H9 (cell line): ENCODE data around the gene EPS8L3. TPM values are rescaled to one million over a fixed set of nuclear protein-coding genes. Genes with fewer than 3 reads are reported as not detected.

Experiments used
- DNase-seq: peaks from one replicate; pipeline ENCODE4 v3.0.0-alpha.2; 2017
- H2AFZ ChIP-seq: one replicate; pipeline ENCODE4 v1.6.1; 2013; ENCODE audit warnings: mild to moderate bottlenecking, low read length, control low read depth, moderate library complexity
- H2AK5ac ChIP-seq: 2 replicates; pipeline ENCODE4 v1.6.1; 2013; ENCODE audit warnings: low read length, control low read depth, mixed read lengths; ENCODE audit not compliant: insufficient read length
- H2BK120ac ChIP-seq: one replicate; pipeline ENCODE4 v1.6.1; 2013; ENCODE audit warnings: low read depth, mild to moderate bottlenecking, low read length, control low read depth, inconsistent platforms; ENCODE audit not compliant: poor library complexity, severe bottlenecking
- H2BK12ac ChIP-seq: 2 replicates; pipeline ENCODE4 v1.6.1; 2013; ENCODE audit warnings: low read length, control low read depth, mixed read lengths, low read depth; ENCODE audit not compliant: insufficient read length
- H2BK15ac ChIP-seq: 2 replicates; pipeline ENCODE4 v1.6.1; 2013; ENCODE audit warnings: low read depth, low read length, control low read depth
- H2BK20ac ChIP-seq: one replicate; pipeline ENCODE4 v1.6.1; 2013; ENCODE audit warnings: low read depth, mild to moderate bottlenecking, low read length, control low read depth, inconsistent platforms; ENCODE audit not compliant: poor library complexity, severe bottlenecking
- H2BK5ac ChIP-seq: 2 replicates; pipeline ENCODE4 v1.6.1; 2013; ENCODE audit warnings: low read length, control low read depth, mixed read lengths; ENCODE audit not compliant: insufficient read length
- H3K14ac ChIP-seq: 2 replicates; pipeline ENCODE4 v1.6.1; 2013; ENCODE audit warnings: low read length, control low read depth; ENCODE audit not compliant: insufficient read depth
- H3K18ac ChIP-seq: 2 replicates; pipeline ENCODE4 v1.6.1; 2013; ENCODE audit warnings: low read depth, mild to moderate bottlenecking, mixed read lengths, low read length, control low read depth; ENCODE audit not compliant: insufficient read length
- H3K23ac ChIP-seq: 2 replicates; pipeline ENCODE4 v1.6.1; 2013; ENCODE audit warnings: low read length, control low read depth, mixed read lengths, low read depth; ENCODE audit not compliant: insufficient read length
- H3K23me2 ChIP-seq: 2 replicates; pipeline ENCODE4 v1.6.1; 2013; ENCODE audit warnings: low read depth, mild to moderate bottlenecking, mixed read lengths, low read length, control low read depth; ENCODE audit not compliant: insufficient read length, poor library complexity, severe bottlenecking
- H3K27ac ChIP-seq: 2 replicates; pipeline ENCODE4 v1.5.1; 2013; ENCODE audit warnings: low read length, control low read depth, mixed read lengths, low read depth; ENCODE audit not compliant: insufficient read length
- H3K27me3 ChIP-seq: 2 replicates; pipeline ENCODE4 v1.6.1; 2013; ENCODE audit warnings: low read length, control low read depth, inconsistent platforms; ENCODE audit not compliant: insufficient read depth
- H3K4ac ChIP-seq: 2 replicates; pipeline ENCODE4 v1.6.1; 2013; ENCODE audit warnings: low read depth, mild to moderate bottlenecking, control low read depth, inconsistent platforms, low read length, moderate library complexity
- H3K4me1 ChIP-seq: 2 replicates; pipeline ENCODE4 v1.6.1; 2013; ENCODE audit warnings: low read length, control low read depth, inconsistent platforms; ENCODE audit not compliant: insufficient read depth
- H3K4me2 ChIP-seq: 2 replicates; pipeline ENCODE4 v1.6.1; 2013; ENCODE audit warnings: low read length, control low read depth, mixed read lengths; ENCODE audit not compliant: insufficient read length, insufficient read depth
- H3K56ac ChIP-seq: 2 replicates; pipeline ENCODE4 v1.6.1; 2013; ENCODE audit warnings: low read depth, mild to moderate bottlenecking, mixed read lengths, low read length, control low read depth; ENCODE audit not compliant: insufficient read length
- H3K79me1 ChIP-seq: 2 replicates; pipeline ENCODE4 v1.6.1; 2013; ENCODE audit warnings: low read depth, mild to moderate bottlenecking, moderate library complexity, low read length, control low read depth, inconsistent platforms; ENCODE audit not compliant: insufficient read depth, poor library complexity, severe bottlenecking
- H3K79me2 ChIP-seq: 2 replicates; pipeline ENCODE4 v1.6.1; 2013; ENCODE audit warnings: low read length, control low read depth, inconsistent platforms; ENCODE audit not compliant: insufficient read depth
- H3K9ac ChIP-seq: 2 replicates; pipeline ENCODE4 v1.6.1; 2013; ENCODE audit warnings: low read length, control low read depth, mixed read lengths; ENCODE audit not compliant: insufficient read length; ENCODE audit errors: extremely low read depth
- H3K9me3 ChIP-seq: one replicate; pipeline ENCODE4 v1.6.1; 2013; ENCODE audit warnings: low read depth, low read length, inconsistent platforms; ENCODE audit not compliant: control insufficient read depth
- H3T11ph ChIP-seq: one replicate; pipeline ENCODE4 v1.6.1; 2013; ENCODE audit warnings: mild to moderate bottlenecking, low read length, control low read depth, inconsistent platforms
- H4K20me1 ChIP-seq: one replicate; pipeline ENCODE4 v1.6.1; 2013; ENCODE audit not compliant: control insufficient read depth, insufficient read length, insufficient read depth
- H4K5ac ChIP-seq: 2 replicates; pipeline ENCODE4 v1.6.1; 2013; ENCODE audit warnings: low read depth, mild to moderate bottlenecking, mixed read lengths, low read length, control low read depth; ENCODE audit not compliant: insufficient read length
- H4K8ac ChIP-seq: replicated peaks from 2 replicates; pipeline ENCODE4 v1.6.1; 2013; ENCODE audit warnings: low read length, control low read depth, mixed read lengths, low read depth; ENCODE audit not compliant: insufficient read length
- H4K91ac ChIP-seq: 2 replicates; pipeline ENCODE4 v1.6.1; 2013; ENCODE audit warnings: low read depth, mild to moderate bottlenecking, moderate library complexity, mixed read lengths, low read length, control low read depth; ENCODE audit not compliant: insufficient read length
- H3K27ac Mint-ChIP-seq, 3 experiments: 2 replicates in 2 of 3; 3 replicates in 1 of 3; pipeline ENCODE4 v1.8.0; 2020 to 2021; ENCODE audit warnings: mixed read lengths in 3 of 3, mild to moderate bottlenecking in 1 of 3, moderate library complexity in 1 of 3
- H3K27me3 Mint-ChIP-seq: 2 replicates; pipeline ENCODE4 v1.8.0; 2021; ENCODE audit warnings: low read depth, mild to moderate bottlenecking, moderate library complexity, mixed read lengths
- H3K36me3 Mint-ChIP-seq, 3 experiments: 2 replicates in 2 of 3; 3 replicates in 1 of 3; pipeline ENCODE4 v1.8.0; 2020 to 2021; ENCODE audit warnings: low read depth in 3 of 3, mixed read lengths in 3 of 3; ENCODE audit not compliant: insufficient read depth in 1 of 3
- H3K4me1 Mint-ChIP-seq, 2 experiments: 2 replicates each; pipeline ENCODE4 v1.8.0; 2020; ENCODE audit warnings: mixed read lengths in 2 of 2
- H3K4me3 Mint-ChIP-seq, 2 experiments: 2 replicates in 1 of 2; 3 replicates in 1 of 2; pipeline ENCODE4 v1.8.0; 2020 to 2021; ENCODE audit warnings: mild to moderate bottlenecking in 2 of 2, mixed read lengths in 2 of 2, moderate library complexity in 1 of 2
- H3K9me3 Mint-ChIP-seq, 2 experiments: 2 replicates in 1 of 2; 3 replicates in 1 of 2; pipeline ENCODE4 v1.8.0; 2020; ENCODE audit warnings: mild to moderate bottlenecking in 2 of 2, mixed read lengths in 2 of 2, moderate library complexity in 1 of 2
- CTCF ChIP-seq: fragments of 200-600 bp; sonication (generic); conservative IDR thresholded peaks from 3 replicates; pipeline ENCODE4 v1.8.0; 2021; ENCODE audit warnings: antibody characterized with exemption, mild to moderate bottlenecking
- WGBS: extraction: QIAGEN DNeasy Blood & Tissue Kit; methylation state at CpG from one replicate; pipeline ENCODE4 v1.1.7; 2013; ENCODE audit warnings: missing lambda C conversion rate, low lambda C conversion rate, mixed read lengths; ENCODE audit not compliant: insufficient read length; ENCODE audit errors: extremely low coverage; 5-methylcytosine and 5-hydroxymethylcytosine counted together
- total RNA-seq: library from RNA; stranded (reverse); gene quantifications from 2 replicates; pipeline ENCODE4 v1.2.1, GENCODE V29; 2021

The EPS8L3 gene
- total RNA-seq, 1 experiment from 2014 or later: not detected

GRCh38 chr1:109765483-109765815, 1.7 kb upstream of the EPS8L3 start:
- H3K56ac ChIP-seq: no peak overlapping the region
- no peak overlapping the region for H3K4ac ChIP-seq
- H3K4me2 ChIP-seq: no peak overlapping the region
- H3K9me3 Mint-ChIP-seq: no peaks in the 10 kb centered on the region
- H3K4me1 ChIP-seq: no peaks in the 10 kb centered on the region
- H3K79me1 ChIP-seq: no peaks in the 10 kb centered on the region
- no peaks in the 10 kb centered on the region for H3K9me3 ChIP-seq
- H3K27ac ChIP-seq: no peak overlapping the region
- H2BK12ac ChIP-seq: no peak overlapping the region
- H2BK120ac ChIP-seq: no peak overlapping the region
- no peak for DNase-seq
- H4K91ac ChIP-seq: no peak overlapping the region
- H3K18ac ChIP-seq: no peak overlapping the region
- WGBS: no CpG with 5 or more reads among the region's 4 CpGs
- H3K79me2 ChIP-seq: no peaks in the 10 kb centered on the region
- no peaks in the 10 kb centered on the region for H3K27me3 ChIP-seq
- no peak overlapping the region for H2BK20ac ChIP-seq
- H4K5ac ChIP-seq: no peak overlapping the region
- H4K20me1 ChIP-seq: no peaks in the 10 kb centered on the region
- no peaks in the 10 kb centered on the region for H3K23me2 ChIP-seq
- no peak overlapping the region for H3T11ph ChIP-seq
- H3K4me1 Mint-ChIP-seq: peaks cover 4 to 5% of the 10 kb centered on the region in 2 experiments; a peak in 2 of 4 replicates
- no peak overlapping the region for H2BK5ac ChIP-seq
- no peaks in the 10 kb centered on the region for H3K36me3 Mint-ChIP-seq
- H4K8ac ChIP-seq: no peak overlapping the region
- TF ChIP-seq CTCF: no peak
- H2AK5ac ChIP-seq: no peak overlapping the region
- no peak overlapping the region for H2AFZ ChIP-seq
- no peak overlapping the region for H3K9ac ChIP-seq
- H3K14ac ChIP-seq: no peak overlapping the region
- H3K27ac Mint-ChIP-seq: no peak overlapping the region
- H3K27me3 Mint-ChIP-seq: peaks cover 4% of the 10 kb centered on the region; the same call in 1 of the 2 replicates
- no peak overlapping the region for H3K23ac ChIP-seq
- H2BK15ac ChIP-seq: no peak overlapping the region
- no peak overlapping the region for H3K4me3 Mint-ChIP-seq
